Retina (tissue), 1 donor: Measurements from ENCODE around the gene ASAP3.

Experiments
- DNase-seq: peaks from one replicate; pipeline ENCODE4 v3.0.0-alpha.2; 2016

ASAP3 gene

GRCh38 chr1:23477359-23478144, 6.4 kb downstream of the ASAP3 start:
- DNase-seq = no peak

GRCh38 chr1:23475641-23476040, 8.3 kb downstream of the ASAP3 start:
- no peak for DNase-seq

- DNase-seq = no peak
These were observed 8.8 kb downstream of the ASAP3 start for GRCh38 chr1:23475134-23475628.

DNA sequence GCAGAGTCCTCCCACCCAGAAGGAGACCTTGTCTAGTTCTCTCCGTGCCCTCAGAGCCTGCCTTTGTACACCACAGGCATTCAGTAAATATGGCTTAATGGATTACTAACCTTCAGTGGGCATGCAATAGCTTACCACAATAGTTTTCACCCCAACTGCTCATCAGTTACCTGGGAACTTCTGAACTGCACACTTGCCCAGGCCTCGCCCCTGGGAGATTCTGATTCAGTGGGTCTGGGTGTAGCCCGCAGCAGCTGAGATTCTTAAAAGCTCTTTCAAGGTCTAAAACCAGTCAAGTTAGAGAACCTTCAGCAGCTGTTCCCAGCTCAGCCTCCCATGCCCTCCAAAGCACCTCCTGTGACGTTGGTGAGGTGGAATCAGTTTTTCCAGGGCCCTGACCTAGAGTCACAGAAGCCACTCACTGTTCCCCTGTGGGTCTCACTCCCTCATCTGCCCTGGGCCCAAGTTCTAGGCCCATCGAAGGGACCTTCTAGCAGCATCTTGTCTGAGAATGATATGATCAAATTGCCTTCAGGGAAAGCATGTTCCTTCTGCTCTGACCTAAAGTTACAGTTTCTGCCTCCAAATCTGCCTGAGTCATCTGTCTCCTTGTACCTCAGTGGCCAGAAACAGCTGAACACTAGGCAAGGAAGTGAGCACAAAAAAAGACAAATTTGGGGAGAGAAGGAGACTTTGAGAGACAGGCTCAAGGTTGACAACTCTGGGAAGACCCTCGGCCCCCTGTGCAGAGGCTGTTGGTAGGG, 10.8 kb downstream of the ASAP3 start:
- DNase-seq = no peak

DNA sequence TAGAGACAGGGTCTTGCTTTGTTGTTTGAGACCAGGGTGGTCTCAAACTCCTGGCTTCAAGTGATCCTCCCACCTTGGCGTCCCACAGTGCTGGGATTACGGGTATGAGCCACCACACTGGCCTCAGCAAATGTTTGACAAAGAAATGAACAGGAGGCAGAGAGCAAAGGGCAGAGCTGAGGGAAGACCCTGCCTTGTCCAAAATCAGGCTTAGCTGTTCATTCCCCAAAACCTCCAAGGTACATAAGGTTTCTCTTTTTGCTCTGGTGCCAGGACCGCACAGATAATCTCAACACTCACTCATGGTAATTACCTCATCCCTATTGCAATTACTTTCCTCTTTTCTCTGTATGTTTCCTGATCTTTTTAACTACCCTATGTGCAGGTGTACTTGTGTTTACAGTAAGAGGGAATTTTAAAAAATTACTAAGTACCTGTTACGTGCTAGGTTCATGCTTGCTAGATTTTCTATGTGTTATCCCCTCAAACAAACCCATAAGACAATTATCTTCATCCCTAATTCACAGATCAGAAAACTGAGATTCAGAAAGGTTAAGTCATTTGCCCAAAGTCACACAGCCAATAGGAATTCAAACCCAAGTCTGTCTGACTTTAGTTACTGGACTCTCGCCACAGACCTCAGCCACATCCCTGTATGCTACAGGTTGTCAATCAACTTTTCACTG, 11.5 kb downstream of the ASAP3 start:
- DNase-seq = no peak

DNA sequence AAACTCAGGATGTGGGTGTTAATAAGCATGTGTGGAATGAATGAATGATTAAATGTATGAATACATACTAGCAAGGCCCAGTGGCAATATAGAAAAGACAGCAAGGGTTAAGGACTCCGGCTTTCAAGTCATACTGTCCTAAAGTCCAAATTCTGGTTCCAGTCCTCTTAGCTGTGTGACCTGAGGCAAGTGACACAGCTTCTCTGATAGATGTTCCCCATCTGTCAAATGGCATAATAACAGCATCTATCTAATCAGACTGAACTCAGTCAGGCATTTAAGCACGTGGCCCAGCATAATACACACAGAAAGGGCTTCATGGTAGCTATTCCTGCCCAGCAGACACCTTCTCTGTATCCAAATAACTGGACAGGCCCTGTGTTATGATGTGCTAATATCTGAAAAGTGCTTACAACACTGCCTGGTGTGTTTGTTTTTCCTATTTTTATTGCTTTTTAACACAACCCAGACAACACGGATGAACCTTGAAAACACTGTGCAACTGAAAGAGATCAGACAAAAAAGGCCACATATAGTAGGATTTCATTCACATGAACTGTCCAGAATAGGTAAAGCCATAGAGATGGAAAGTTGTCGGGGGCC, 12.4 kb downstream of the ASAP3 start:
- no peak for DNase-seq

DNA sequence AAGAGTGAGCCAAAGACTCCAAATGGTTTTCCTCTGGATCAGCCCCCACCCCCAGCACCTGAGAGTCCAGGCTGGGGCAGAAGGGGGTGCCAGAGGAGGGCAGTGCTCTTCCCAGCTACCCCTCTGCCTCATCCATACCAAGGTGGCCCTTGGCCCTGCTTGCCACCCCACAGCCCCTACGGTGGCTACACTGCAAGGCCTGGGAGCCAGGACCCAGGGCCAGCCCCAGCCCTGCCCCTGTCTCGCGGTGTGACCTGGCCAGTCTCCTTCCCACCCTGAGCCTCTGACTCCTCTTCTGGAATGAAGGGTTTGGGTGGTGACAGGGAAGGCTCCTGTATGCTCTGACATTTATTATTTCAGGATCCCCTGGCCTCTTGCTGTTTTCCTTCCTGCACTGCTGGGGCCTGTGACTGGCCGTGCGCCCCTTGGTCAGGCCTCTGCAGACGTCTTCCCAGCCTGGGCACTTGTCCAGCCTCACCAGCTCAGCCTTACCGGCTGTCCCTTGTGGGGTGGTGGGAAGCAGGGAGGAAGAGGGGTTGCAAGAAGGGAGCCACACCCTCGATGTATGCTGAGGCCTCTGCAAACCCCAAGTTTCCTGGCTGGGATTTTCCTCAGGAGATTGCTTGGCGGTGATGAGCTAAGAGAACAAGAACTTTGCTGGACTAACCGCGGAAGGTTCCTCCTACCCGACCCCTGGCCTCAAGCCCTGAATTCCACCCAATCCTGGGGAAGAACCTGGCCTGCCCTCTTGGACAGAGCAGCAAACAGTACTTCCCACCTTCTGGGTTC, 13.5 kb downstream of the ASAP3 start:
- no peak for DNase-seq

DNA sequence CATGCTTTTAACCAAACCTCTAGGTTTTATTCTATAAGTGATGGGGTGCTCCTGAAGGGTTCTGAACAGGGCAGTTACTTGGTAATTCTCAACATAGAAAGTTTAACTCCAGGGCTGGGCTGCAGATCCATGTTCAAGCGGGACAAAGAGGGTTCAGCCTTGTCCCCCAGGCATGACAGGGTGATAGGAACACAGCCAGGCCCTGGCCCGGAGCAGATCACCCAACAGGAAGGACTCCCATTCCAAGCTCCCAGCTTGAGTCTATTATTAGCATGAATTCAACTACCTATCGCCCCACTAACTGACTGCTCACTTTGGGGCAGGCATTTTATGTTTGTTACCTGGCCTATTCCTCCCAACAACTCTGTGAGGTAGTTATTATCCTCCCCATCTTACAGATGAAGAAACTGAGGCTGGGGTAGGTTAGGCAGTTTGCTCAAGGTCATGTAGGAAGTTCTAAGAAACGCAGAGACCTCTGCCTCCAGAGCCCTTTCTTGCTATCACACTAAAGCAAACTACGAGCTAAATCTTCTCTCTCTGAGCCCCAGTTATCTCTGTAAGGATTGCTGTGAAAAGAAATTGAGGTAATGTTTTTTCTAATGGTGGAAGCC, 14.5 kb downstream of the ASAP3 start:
- no peak for DNase-seq

GRCh38 chr1:23466423-23466989, 17.5 kb downstream of the ASAP3 start:
- DNase-seq = no peak

GRCh38 chr1:23463286-23463685, 20.7 kb downstream of the ASAP3 start:
- DNase-seq = no peak

GRCh38 chr1:23462766-23463165, 21.2 kb downstream of the ASAP3 start:
- no peak for DNase-seq

GRCh38 chr1:23461050-23461449, 22.9 kb downstream of the ASAP3 start:
- DNase-seq = no peak

DNA sequence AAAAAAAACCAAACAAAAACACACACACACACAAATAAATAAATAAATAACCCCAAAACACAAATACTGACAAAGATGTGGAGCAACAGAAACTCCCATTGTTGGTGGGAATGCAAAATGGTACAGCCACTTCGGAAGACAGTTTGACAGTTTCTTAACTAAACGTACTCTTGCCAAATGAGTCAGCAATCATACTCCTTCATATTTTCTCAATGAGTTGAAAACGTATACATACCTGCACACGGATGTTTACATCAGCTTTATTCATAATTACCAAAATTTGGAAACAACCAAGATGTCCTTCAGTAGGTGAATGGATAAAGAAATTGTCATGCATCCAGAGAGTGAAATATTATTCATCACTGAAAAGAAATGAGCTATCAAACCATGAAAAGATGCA, 23.5 kb downstream of the ASAP3 start:
- DNase-seq = no peak

GRCh38 chr1:23459338-23459757, 24.6 kb downstream of the ASAP3 start:
- DNase-seq = no peak

DNA sequence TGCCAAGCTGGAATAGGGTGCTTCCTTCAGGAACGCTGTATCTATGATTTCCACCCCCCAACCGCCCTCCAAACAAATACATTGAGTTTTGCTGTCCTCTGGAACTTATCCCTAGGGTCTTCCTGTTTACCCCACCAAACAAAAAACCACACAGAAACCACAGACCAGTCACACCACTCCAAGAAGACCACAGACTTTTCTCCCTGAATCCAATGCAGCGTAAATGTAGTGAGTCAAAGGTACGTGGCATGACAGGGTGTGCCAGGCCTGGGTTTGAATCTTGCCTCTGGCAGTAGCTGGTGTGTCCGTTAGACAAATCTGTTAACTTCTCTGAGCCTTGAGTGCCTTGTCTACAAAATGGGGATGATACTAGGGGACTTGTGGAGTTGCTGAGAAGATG, 27.8 kb downstream of the ASAP3 start:
- DNase-seq = no peak

- DNase-seq = no peak
These were observed 30.5 kb downstream of the ASAP3 start for GRCh38 chr1:23453455-23454000.

GRCh38 chr1:23452011-23452411, 32.0 kb downstream of the ASAP3 start:
- no peak for DNase-seq

- DNase-seq = no peak
These were observed 32.5 kb downstream of the ASAP3 start for GRCh38 chr1:23451441-23451840.

DNA sequence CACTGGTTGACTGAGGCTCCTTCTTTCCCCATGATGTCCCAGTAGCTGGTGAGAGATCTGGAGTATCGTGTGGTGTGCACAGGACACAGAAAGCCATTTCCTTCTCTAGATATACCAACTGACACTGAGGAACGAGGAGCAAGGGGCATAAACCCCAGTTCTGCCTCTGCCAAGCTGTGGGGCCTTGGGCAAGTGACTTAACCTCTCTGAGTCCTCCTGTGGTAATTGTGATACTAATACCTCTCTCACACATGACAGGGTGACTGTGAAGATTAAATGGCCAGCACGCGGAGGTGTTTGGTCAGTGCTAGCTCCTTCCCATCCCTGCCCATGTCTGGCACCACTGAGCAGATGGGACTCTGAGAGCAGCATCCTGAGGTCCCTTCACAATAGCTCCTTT, 33.1 kb downstream of the ASAP3 start:
- no peak for DNase-seq

GRCh38 chr1:23449958-23450357, 34.0 kb downstream of the ASAP3 start:
- DNase-seq = no peak

DNA sequence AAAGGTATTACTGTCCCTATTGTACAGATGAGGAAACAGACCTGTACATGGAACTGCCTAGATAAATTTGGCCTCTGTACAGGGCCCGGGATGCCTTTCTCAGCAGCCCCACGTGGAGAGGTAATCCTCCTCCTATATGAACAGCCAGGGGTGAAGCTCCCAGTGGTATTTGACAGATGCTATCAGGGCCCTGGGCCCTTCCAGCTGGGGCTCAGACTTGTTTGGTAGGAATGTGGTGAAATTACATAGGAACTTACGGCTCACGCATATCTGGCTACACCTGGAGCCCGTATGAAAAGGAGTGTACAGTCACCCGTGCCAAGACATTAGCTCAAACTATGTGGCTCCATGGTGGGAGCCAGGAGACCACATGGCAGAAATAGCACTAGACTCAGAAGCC, 34.7 kb downstream of the ASAP3 start:
- no peak for DNase-seq
